NCI-H2196 (cell line): Measurements from ENCODE around the gene DUS2.
"Not testable (repeated sequence)": the region's sequence is repeated elsewhere in the genome, so short reads cannot be mapped to it uniquely, and the experiment has no call there.

Experiments used
- DNase-seq: peaks from one replicate; lab custom pipeline; 2025; ENCODE audit not compliant: unreplicated experiment; lab: John Stamatoyannopoulos, UW

DUS2 gene

GRCh38 chr16:68022728-68023537 lies at the start of gene DUS2, which contains the start of gene DDX28:
TSS of gene DUS2 (plus strand) at chr16:68023284. CDS start at chr16:68038024, 14,740 bp downstream.
TSS of gene DDX28 (minus strand) at chr16:68023232. CDS start at chr16:68023202, 30 bp downstream.
- peak; percentile 72 for DNase-seq

DNA sequence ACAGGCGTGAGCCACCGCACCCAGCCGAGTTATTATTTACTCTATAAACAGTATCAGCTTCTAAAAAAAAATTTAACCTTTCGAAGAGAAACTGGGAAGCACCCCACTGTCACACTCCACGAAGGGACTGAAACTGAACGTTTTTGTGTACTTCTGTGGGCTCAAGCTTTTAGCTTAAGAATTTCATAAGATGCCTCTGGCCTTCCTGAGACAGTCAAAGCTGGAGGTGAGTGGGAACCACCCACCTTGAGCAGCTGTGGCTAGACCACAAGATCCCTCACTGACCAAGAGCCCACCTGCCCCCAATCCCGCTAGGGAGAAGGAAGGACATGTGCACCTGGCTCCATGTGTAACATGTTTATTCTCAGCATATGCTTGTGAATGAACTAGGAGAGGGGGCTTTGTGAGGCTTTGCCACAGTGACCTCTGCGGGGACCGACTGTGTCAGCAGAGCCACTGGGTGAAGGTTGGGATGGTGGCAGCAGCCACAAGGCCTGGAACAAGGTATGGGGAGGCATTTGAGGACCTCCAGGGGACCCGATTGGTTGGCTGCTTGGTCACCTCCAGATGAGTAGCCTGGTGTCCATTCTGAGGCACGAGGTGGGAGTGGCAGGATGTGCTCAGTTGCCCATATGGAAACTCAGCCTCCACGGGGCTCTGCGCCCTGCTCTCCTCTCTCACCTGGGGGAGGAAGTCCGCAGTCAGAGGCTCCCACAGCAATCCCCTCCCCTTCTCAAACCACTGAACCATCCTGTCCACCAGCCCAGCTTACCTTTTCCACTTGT lies 47.6 kb upstream of the DUS2 start:
- no peak for DNase-seq

DNA sequence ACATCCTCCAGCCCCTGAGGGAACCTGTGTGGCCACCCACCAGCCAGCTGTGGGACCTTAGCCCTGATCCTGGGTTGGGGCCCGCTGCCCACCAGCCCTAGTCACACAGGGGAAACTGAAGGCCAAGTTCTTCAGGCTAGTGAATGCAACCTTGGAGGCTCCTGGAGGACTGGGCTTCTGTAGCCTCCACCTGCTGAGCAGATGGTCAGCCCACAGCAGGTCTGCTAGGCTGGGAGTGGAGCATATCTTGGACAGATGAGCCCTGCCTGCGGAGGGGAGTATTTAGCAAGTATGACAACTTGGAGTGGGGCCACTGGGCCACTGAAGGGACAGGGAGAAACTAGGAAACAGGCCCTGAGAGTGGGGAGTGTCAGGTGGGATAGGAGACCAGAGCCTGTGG lies 46.9 kb upstream of the DUS2 start:
- no peak for DNase-seq

GRCh38 chr16:67977005-67977404 lies 46.1 kb upstream of the DUS2 start:
- no peak for DNase-seq

- DNase-seq = no peak
Measured at GRCh38 chr16:67977469-67978227, 45.4 kb upstream of the DUS2 start.

- no peak for DNase-seq
Measured at GRCh38 chr16:67979955-67980678, 43.0 kb upstream of the DUS2 start, which contains the start of gene DPEP3. TSS of gene DPEP3 (minus strand) at chr16:67980499. CDS start at chr16:67980380, 119 bp downstream.

DNA sequence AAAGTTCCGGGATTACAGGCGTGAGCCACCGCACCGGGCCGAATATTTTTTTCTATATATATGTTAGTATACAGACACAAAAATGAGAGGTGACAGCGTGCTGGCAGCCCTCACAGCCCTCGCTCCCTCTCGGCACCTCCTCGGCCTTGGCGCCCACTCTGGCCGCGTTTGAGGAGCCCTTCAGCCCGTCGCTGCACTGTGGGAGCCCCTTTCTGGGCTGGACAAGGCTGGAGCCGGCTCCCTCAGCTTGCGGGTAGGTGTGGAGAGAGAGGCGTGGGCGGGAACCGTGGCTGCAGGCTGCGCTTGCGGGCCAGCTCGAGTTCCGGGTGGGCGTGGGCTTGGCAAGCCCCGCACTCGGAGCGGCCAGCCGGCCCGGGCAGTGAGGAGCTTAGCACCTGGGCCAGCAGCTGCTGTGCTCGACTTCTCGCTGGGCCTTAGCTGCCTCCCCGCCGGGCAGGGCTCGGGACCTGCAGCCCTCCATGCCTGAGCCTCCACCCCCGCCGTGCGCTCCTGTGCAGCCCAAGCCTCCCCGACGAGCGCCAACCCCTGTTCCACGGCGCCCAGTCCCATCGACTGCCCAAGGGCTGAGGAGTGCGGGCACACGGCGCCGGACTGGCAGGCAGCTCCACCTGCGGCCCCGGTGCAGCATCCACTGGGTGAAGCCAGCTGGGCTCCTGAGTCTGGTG lies 40.9 kb upstream of the DUS2 start:
- no peak for DNase-seq

DNA sequence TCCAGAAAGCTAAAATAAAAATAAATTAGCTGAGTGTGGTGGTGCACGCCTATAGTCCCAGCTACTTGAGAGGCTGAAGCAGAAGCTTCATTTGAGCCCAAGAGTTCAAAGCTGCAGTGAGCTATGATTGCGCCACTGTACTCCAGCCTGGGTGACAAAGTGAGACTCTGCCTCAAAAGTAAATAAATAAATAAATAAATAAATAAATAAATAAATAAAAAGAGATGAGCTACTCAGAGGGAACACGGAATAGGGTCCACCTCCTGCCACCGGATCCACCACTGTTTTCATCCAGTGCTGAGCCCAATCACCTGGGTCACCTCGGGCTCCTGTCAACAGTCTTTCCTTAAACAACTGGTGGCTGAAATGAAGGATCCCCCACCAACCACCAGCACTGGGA lies 36.1 kb upstream of the DUS2 start:
- DNase-seq = no peak

GRCh38 chr16:67987460-67988160 lies 35.5 kb upstream of the DUS2 start:
- no peak for DNase-seq

DNA sequence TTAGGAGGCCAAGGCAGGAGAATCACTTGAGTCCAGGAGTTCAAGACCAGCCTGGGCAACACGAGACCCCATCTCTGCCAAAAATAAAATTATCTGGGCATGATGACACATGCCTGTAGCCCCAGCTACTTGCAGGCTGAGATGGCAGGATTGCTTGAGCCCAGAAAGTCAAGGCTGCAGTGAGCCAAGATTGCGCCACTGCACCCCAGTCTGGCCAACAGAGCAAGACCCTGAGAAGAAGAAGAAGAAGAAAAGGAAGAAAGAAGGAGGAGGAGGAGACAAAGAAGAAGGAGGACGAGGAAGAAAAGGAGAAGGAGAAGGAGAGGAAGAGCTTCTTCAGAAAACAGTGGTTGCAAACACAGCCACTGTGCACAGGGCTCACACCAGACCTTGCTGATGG lies 34.4 kb upstream of the DUS2 start:
- no peak for DNase-seq

- DNase-seq = no peak
Measured at GRCh38 chr16:67989322-67990017, 33.6 kb upstream of the DUS2 start.

DNA sequence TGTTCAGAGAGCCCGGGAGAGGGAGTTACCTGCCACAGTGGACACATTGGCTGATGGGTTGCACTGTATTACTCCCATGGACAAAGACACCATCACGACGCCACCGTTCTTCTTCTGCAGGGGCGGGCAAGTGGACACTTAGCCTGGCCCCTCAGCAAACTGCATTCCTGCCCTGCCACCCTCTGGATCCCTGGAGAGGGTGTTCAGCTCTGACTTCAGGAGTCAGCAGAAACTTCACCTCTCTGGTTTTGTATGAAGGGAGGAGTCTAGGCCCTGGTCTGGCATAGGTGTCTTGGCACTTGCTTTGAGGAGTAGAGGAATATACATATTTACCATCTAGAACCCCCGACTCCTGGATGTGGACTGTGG lies 33.1 kb upstream of the DUS2 start:
- DNase-seq = no peak

- DNase-seq = no peak
Measured at GRCh38 chr16:67992661-67993206, 30.4 kb upstream of the DUS2 start.

DNA sequence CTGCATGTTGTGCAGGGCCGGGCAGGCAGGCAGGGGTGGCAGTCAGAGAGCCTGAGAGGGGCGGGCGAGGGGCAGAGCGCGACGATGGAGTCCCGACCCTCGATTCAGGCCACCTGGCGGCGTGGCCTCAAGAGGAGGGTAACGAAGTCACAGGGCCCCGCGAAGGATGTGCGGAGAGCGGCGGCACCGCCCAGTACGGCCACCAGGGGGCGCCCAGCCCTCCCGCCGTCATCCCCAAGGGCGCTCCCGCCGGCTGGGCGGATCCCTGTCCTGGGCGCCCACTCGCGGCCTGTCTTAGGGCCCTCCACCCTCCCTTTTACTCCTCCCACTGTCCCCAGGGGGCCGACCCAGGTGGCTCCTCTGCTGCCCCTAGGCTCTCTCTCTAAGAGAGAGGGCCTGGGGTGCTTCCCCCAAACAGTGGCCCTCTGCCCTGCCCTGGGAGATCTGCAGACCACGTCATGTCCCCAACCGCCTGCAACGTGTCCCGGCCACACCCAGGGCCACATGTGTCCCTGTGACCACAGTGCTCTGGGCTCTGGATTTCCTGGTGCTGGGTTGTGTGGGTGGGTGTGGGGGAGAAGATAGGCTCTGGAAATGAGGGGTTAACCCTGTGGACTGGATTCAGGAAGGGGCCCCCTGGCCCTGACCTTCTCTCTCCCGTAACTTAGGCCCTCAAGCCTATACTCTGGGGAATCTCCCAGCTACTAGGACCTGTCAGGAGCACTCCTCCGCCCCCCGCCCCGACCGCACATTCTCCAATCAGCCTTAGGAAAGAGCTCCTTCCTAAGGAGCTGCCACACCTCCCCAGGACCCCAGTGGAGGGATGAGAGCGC lies 29.7 kb upstream of the DUS2 start:
- peak; percentile 56 for DNase-seq

DNA sequence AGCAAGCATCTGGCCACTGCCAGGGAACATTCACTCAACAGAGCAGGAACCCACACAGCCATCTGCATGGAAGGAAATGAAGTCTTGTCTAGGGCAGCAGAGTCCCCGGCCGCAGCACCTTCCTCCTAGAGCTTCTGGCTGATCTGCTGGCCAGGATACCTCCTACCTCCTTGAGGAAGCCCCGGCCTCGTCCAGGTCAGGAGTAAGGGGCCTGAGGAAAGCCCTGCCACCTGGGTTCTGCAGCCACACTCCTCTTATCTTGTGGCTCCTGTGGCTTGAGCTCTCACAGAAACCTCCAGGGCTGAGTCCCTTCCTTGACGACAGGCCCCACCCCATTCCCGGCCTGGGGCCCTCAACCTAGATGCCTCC lies 29.1 kb upstream of the DUS2 start:
- not testable (repeated sequence) for DNase-seq

GRCh38 chr16:67995423-67995822 lies 27.7 kb upstream of the DUS2 start:
- DNase-seq = no peak

DNA sequence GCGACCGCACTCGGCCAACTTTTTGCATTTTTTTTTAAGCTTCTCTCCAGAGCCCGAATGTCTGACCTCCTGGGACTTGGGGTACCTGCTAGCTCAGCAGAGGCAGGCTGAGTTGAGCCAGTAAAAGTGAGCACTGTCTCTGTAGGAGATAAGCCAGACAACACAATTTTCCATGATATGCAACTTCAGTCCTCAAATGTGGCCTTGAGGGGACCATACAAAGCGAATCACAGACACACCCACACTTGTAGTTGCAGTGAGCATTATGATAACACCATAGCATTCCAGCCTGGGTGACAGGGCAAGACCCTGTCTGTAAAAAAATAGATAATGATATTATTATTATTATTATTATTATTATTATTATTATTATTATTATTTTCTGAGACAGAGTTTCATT lies 26.4 kb upstream of the DUS2 start:
- DNase-seq = no peak
